ENCODE results near the gene FOXN3. TPM values are rescaled to one million over a fixed set of nuclear protein-coding genes. Genes with fewer than 3 reads are reported as not detected.
"Not testable (repeated sequence)": the region's sequence is repeated elsewhere in the genome, so short reads cannot be mapped to it uniquely, and the experiment has no call there.

Gene FOXN3
- total RNA-seq, 2 experiments from 2014 or later, result 124 to 127 TPM

- Mint-ChIP-seq H3K4me1 (ENCODE audit: low read depth) (peaks cover 45% of the 10 kb centered on the region), H3K36me3 (ENCODE audit: low read depth) (peaks cover 39% of the 10 kb centered on the region), H3K9me3 (no peaks in the 10 kb centered on the region), H3K4me3 (no peak overlapping the region), H3K27me3 (no peaks in the 10 kb centered on the region), H3K27ac (no peak overlapping the region)
- no peaks in the 10 kb centered on the region for H3K9me3 ChIP-seq (ENCODE audit: control insufficient read depth in 1 of 2, insufficient read depth in 1 of 2, low read length in 2 of 2)
- H3K4me1 ChIP-seq (ENCODE audit: insufficient read depth, low read length), result no peaks in the 10 kb centered on the region
- TF ChIP-seq CTCF (IDR thresholded peaks at IDR 0.05), result no peak
- H3K27ac ChIP-seq (ENCODE audit: low read depth in 1 of 2, low read length in 2 of 2), result no peak overlapping the region
- no peaks in the 10 kb centered on the region for H3K27me3 ChIP-seq (ENCODE audit: control insufficient read depth in 1 of 2, insufficient read depth in 2 of 2, low read length in 2 of 2)
- CTCF ChIA-PET, result no interaction called here
- H3K36me3 ChIP-seq (ENCODE audit: insufficient read depth, low read length), result peaks cover 8% of the 10 kb centered on the region
- POLR2A ChIA-PET, result no interaction called here
- no peak overlapping the region for H3K4me3 ChIP-seq (ENCODE audit: low read length)
- ATAC-seq (ENCODE audit: poor library complexity), result no peak
- no peak for DNase-seq
- intact Hi-C loops (cut with DNase I, micrococcal nuclease), result no loop called here
Measured at GRCh38 chr14:89298056-89298834, 118.8 kb downstream of the FOXN3 start.

- peaks cover 3% of the 10 kb centered on the region for H3K4me1 ChIP-seq (ENCODE audit: insufficient read depth, low read length)
- peaks cover 51% of the 10 kb centered on the region for H3K36me3 Mint-ChIP-seq (ENCODE audit: low read depth)
- CTCF ChIA-PET, result no interaction called here
Measured at GRCh38 chr14:89296281-89296745, 120.7 kb downstream of the FOXN3 start.

GRCh38 chr14:89294872-89295271 lies 122.2 kb downstream of the FOXN3 start:
- no peaks in the 10 kb centered on the region for H3K27me3 ChIP-seq (ENCODE audit: control insufficient read depth in 1 of 2, insufficient read depth in 2 of 2, low read length in 2 of 2)
- peaks cover 55% of the 10 kb centered on the region for H3K36me3 Mint-ChIP-seq (ENCODE audit: low read depth)

More at GRCh38 chr14:89296281-89296745, 120.7 kb downstream of the FOXN3 start:
- Histone ChIP-seq H3K9me3 (ENCODE audit: control insufficient read depth in 1 of 2, insufficient read depth in 1 of 2, low read length in 2 of 2) (peaks cover 0 to 4% of the 10 kb centered on the region in 2 experiments), H3K27me3 (ENCODE audit: control insufficient read depth in 1 of 2, insufficient read depth in 2 of 2, low read length in 2 of 2) (no peaks in the 10 kb centered on the region), H3K27ac (ENCODE audit: low read depth in 1 of 2, low read length in 2 of 2) (no peak overlapping the region), H3K36me3 (ENCODE audit: insufficient read depth, low read length) (peaks cover 4% of the 10 kb centered on the region), H3K4me3 (ENCODE audit: low read length) (no peak overlapping the region)
- no peak for ATAC-seq (ENCODE audit: poor library complexity)
- peaks cover 56% of the 10 kb centered on the region for H3K4me1 Mint-ChIP-seq (ENCODE audit: low read depth)
- no peak overlapping the region for H3K27ac Mint-ChIP-seq
- DNase-seq, result no peak
- no peaks in the 10 kb centered on the region for H3K27me3 Mint-ChIP-seq
- POLR2A ChIA-PET, result interaction anchor here (0.9 kb wide), 1 partner anchor 9 kb away, joined by 3 read pairs; no protein-coding TSS in a partner anchor
- TF ChIP-seq CTCF (IDR thresholded peaks at IDR 0.05), result no peak
- intact Hi-C loops (cut with DNase I, micrococcal nuclease), result no loop called here
- H3K4me3 Mint-ChIP-seq, result no peak overlapping the region
- H3K9me3 Mint-ChIP-seq, result no peaks in the 10 kb centered on the region

GRCh38 chr14:89294469-89294868 lies 122.6 kb downstream of the FOXN3 start:
- H3K4me1 Mint-ChIP-seq (ENCODE audit: low read depth), result peaks cover 62% of the 10 kb centered on the region
- not testable (repeated sequence) for H3K4me3 Mint-ChIP-seq

More at GRCh38 chr14:89294872-89295271, 122.2 kb downstream of the FOXN3 start:
- Mint-ChIP-seq H3K9me3 (no peaks in the 10 kb centered on the region), H3K27ac (no peak overlapping the region), H3K27me3 (no peaks in the 10 kb centered on the region), H3K4me1 (ENCODE audit: low read depth) (peaks cover 62% of the 10 kb centered on the region), H3K4me3 (no peak overlapping the region)
- H3K9me3 ChIP-seq (ENCODE audit: control insufficient read depth in 1 of 2, insufficient read depth in 1 of 2, low read length in 2 of 2), result peaks cover 0 to 4% of the 10 kb centered on the region in 2 experiments
- ATAC-seq (ENCODE audit: poor library complexity) (no peak), DNase-seq (no peak)
- H3K4me1 ChIP-seq (ENCODE audit: insufficient read depth, low read length), result peaks cover 3% of the 10 kb centered on the region
- peaks cover 4% of the 10 kb centered on the region for H3K36me3 ChIP-seq (ENCODE audit: insufficient read depth, low read length)
- TF ChIP-seq CTCF (IDR thresholded peaks at IDR 0.05), result no peak
- CTCF ChIA-PET, result no interaction called here
- no peak overlapping the region for H3K4me3 ChIP-seq (ENCODE audit: low read length)
- no peak overlapping the region for H3K27ac ChIP-seq (ENCODE audit: low read depth in 1 of 2, low read length in 2 of 2)
- intact Hi-C loops (cut with DNase I, micrococcal nuclease), result no loop called here
- POLR2A ChIA-PET, result no interaction called here

More at GRCh38 chr14:89294469-89294868, 122.6 kb downstream of the FOXN3 start:
- H3K36me3 ChIP-seq (ENCODE audit: insufficient read depth, low read length); H3K4me1 ChIP-seq (ENCODE audit: insufficient read depth, low read length); intact Hi-C loops (cut with DNase I, micrococcal nuclease); H3K27me3 ChIP-seq (ENCODE audit: control insufficient read depth in 1 of 2, insufficient read depth in 2 of 2, low read length in 2 of 2); H3K4me3 ChIP-seq (ENCODE audit: low read length); POLR2A ChIA-PET; H3K27ac ChIP-seq (ENCODE audit: low read depth in 1 of 2, low read length in 2 of 2); ATAC-seq (ENCODE audit: poor library complexity); DNase-seq; H3K27ac Mint-ChIP-seq; H3K9me3 Mint-ChIP-seq; H3K9me3 ChIP-seq (ENCODE audit: control insufficient read depth in 1 of 2, insufficient read depth in 1 of 2, low read length in 2 of 2); H3K27me3 Mint-ChIP-seq; CTCF ChIA-PET: not testable (repeated sequence)
- H3K36me3 Mint-ChIP-seq (ENCODE audit: low read depth), result peaks cover 54% of the 10 kb centered on the region
